IMR-90 (cell line): Measurements from ENCODE around the gene EPHB1. TPM values are rescaled to one million over a fixed set of nuclear protein-coding genes. Genes with fewer than 3 reads are reported as not detected.

Source experiments
- ATAC-seq: fragments of 200-7000 bp; cut with Tn5 transposase; 2 replicates; pipeline ENCODE4 v1.9.1; 2020; ENCODE audit warnings: low read depth, mild to moderate bottlenecking, moderate library complexity
- BruUV-seq: library from RNA; stranded (reverse); fragments of 400-500 nt; replicated peaks from 2 replicates; lab custom pipeline; 2021; lab: Mats Ljungman, UMichigan
- CTCF ChIA-PET: fragments of 300-600 bp; formaldehyde crosslinking; extraction: SDS; loops from one replicate; lab custom pipeline; 2021; ENCODE audit warnings: antibody characterized with exemption; lab: Yijun Ruan, JAX
- POLR2A ChIA-PET: fragments of 300-600 bp; sonication (Branson Sonifier 250); formaldehyde crosslinking; loops from one replicate; lab custom pipeline; 2022; ENCODE audit warnings: antibody characterized with exemption; ENCODE audit not compliant: unreplicated experiment; lab: Charles Lee
- DNase-seq: peaks from one replicate; pipeline ENCODE4 v3.0.0; 2013
- H2AFZ ChIP-seq: replicated peaks from 2 replicates; pipeline ENCODE3; 2013; ENCODE audit warnings: low read length, mild to moderate bottlenecking; ENCODE audit not compliant: poor library complexity
- H2AK5ac ChIP-seq: 2 replicates; pipeline ENCODE4 v1.6.1; 2013; ENCODE audit warnings: low read depth, low read length, inconsistent platforms
- H2AK9ac ChIP-seq: replicated peaks from 2 replicates; pipeline ENCODE3; 2013; ENCODE audit warnings: mild to moderate bottlenecking, low read depth, low read length, moderate library complexity; ENCODE audit not compliant: poor library complexity
- H2BK120ac ChIP-seq: 2 replicates; pipeline ENCODE4 v1.6.1; 2013; ENCODE audit warnings: low read depth, low read length, inconsistent platforms
- H2BK15ac ChIP-seq: 3 replicates; pipeline ENCODE4 v1.6.1; 2013; ENCODE audit warnings: low read depth, low read length, inconsistent platforms
- H2BK20ac ChIP-seq: 2 replicates; pipeline ENCODE4 v1.6.1; 2013; ENCODE audit warnings: low read depth, mild to moderate bottlenecking, inconsistent platforms, low read length, moderate library complexity
- H2BK5ac ChIP-seq: 2 replicates; pipeline ENCODE4 v1.6.1; 2013; ENCODE audit warnings: mild to moderate bottlenecking, low read depth, low read length, inconsistent platforms; ENCODE audit not compliant: poor library complexity, severe bottlenecking
- H3K14ac ChIP-seq: replicated peaks from 2 replicates; pipeline ENCODE4 v1.6.1; 2013; ENCODE audit warnings: low read depth, low read length, inconsistent platforms
- H3K18ac ChIP-seq: 2 replicates; pipeline ENCODE4 v1.6.1; 2013; ENCODE audit warnings: low read depth, low read length, control low read depth
- H3K23ac ChIP-seq: 2 replicates; pipeline ENCODE4 v1.6.1; 2013; ENCODE audit warnings: low read depth, low read length, inconsistent platforms
- H3K27ac ChIP-seq: 2 replicates; pipeline ENCODE4 v1.5.1; 2013; ENCODE audit warnings: mild to moderate bottlenecking, control low read depth, low read length; ENCODE audit not compliant: insufficient read depth
- H3K27me3 ChIP-seq: 2 replicates; pipeline ENCODE4 v1.6.1; 2013; ENCODE audit warnings: low read length; ENCODE audit not compliant: control insufficient read depth, insufficient read depth
- H3K36me3 ChIP-seq: 2 replicates; pipeline ENCODE4 v1.6.1; 2013; ENCODE audit warnings: low read length, mixed read lengths; ENCODE audit not compliant: control insufficient read depth, insufficient read depth
- H3K4ac ChIP-seq: 2 replicates; pipeline ENCODE4 v1.6.1; 2013; ENCODE audit warnings: low read depth, low read length, inconsistent platforms
- H3K4me1 ChIP-seq: 2 replicates; pipeline ENCODE4 v1.6.1; 2013; ENCODE audit warnings: low read length, mixed read lengths; ENCODE audit not compliant: control insufficient read depth, insufficient read depth
- H3K4me2 ChIP-seq: 2 replicates; pipeline ENCODE4 v1.6.1; 2013; ENCODE audit warnings: low read depth, mild to moderate bottlenecking, control low read depth, low read length, moderate library complexity
- H3K4me3 ChIP-seq: 2 replicates; pipeline ENCODE4 v1.5.1; 2013; ENCODE audit warnings: low read depth, mild to moderate bottlenecking, control low read depth, low read length, moderate library complexity; ENCODE audit not compliant: insufficient read depth
- H3K56ac ChIP-seq: 2 replicates; pipeline ENCODE4 v1.6.1; 2013; ENCODE audit warnings: low read length, inconsistent platforms; ENCODE audit not compliant: insufficient read depth; ENCODE audit errors: extremely low read depth
- H3K79me1 ChIP-seq, 2 experiments: 2 replicates each; pipeline ENCODE4 v1.6.1; 2013; ENCODE audit warnings: low read length in 2 of 2, inconsistent platforms in 1 of 2, low read depth in 1 of 2
- H3K9ac ChIP-seq: 2 replicates; pipeline ENCODE4 v1.6.1; 2013; ENCODE audit warnings: low read depth, low read length, control low read depth
- H3K9me1 ChIP-seq: 2 replicates; pipeline ENCODE4 v1.6.1; 2013; ENCODE audit warnings: low read length, inconsistent platforms; ENCODE audit not compliant: insufficient read depth
- H3K9me3 ChIP-seq: 2 replicates; pipeline ENCODE4 v1.6.1; 2013; ENCODE audit warnings: low read length; ENCODE audit not compliant: control insufficient read depth, insufficient read depth
- H4K20me1 ChIP-seq: 2 replicates; pipeline ENCODE4 v1.6.1; 2013; ENCODE audit warnings: low read length, inconsistent platforms; ENCODE audit not compliant: insufficient read depth
- H4K5ac ChIP-seq: 2 replicates; pipeline ENCODE4 v1.6.1; 2013; ENCODE audit warnings: mild to moderate bottlenecking, low read depth, low read length, control low read depth
- H4K8ac ChIP-seq, 2 experiments: 2 replicates each; pipeline ENCODE4 v1.6.1; 2013; ENCODE audit warnings: low read depth in 2 of 2, low read length in 2 of 2, control low read depth in 1 of 2, inconsistent platforms in 1 of 2
- H4K91ac ChIP-seq: 2 replicates; pipeline ENCODE4 v1.6.1; 2013; ENCODE audit warnings: low read depth, low read length, inconsistent platforms; ENCODE audit not compliant: insufficient read depth
- BHLHE40 ChIP-seq: fragments of 150-350 bp; IDR thresholded peaks from 2 replicates; pipeline ENCODE4 v1.6.1; 2016; ENCODE audit warnings: mild to moderate bottlenecking, low read depth, low read length
- CEBPB ChIP-seq: IDR thresholded peaks from 2 replicates; pipeline ENCODE4 v1.6.1; 2012; ENCODE audit warnings: low read depth, low read length, improper control_type of control experiment
- CHD1 ChIP-seq: IDR thresholded peaks from 2 replicates; pipeline ENCODE4 v1.6.1; 2012; ENCODE audit warnings: low read depth, low read length, improper control_type of control experiment
- CTCF ChIP-seq: conservative IDR thresholded peaks from 2 replicates; pipeline ENCODE4 v1.5.1; 2012; ENCODE audit warnings: mild to moderate bottlenecking, low read depth, low read length, improper control_type of control experiment
- ELK1 ChIP-seq: fragments of 150-350 bp; IDR thresholded peaks from 2 replicates; pipeline ENCODE4 v1.6.1; 2016; ENCODE audit warnings: low read depth, mild to moderate bottlenecking, low read length, moderate library complexity, borderline replicate concordance
- FOS ChIP-seq: fragments of 150-350 bp; IDR thresholded peaks from 2 replicates; pipeline ENCODE4 v1.6.1; 2016; ENCODE audit warnings: low read depth, low read length
- MAFK ChIP-seq: IDR thresholded peaks from 2 replicates; pipeline ENCODE4 v1.6.1; 2012; ENCODE audit warnings: low read depth, low read length, improper control_type of control experiment
- MAZ ChIP-seq: IDR thresholded peaks from 2 replicates; pipeline ENCODE4 v1.6.1; 2012; ENCODE audit warnings: low read depth, mild to moderate bottlenecking, low read length, improper control_type of control experiment, moderate library complexity, borderline replicate concordance
- MXI1 ChIP-seq: IDR thresholded peaks from 2 replicates; pipeline ENCODE4 v1.6.1; 2012; ENCODE audit warnings: low read depth, mild to moderate bottlenecking, low read length, moderate library complexity, borderline replicate concordance
- NFE2L2 ChIP-seq: fragments of 150-350 bp; IDR thresholded peaks from 2 replicates; pipeline ENCODE4 v1.6.1; 2016; ENCODE audit warnings: low read depth, mild to moderate bottlenecking, low read length
- POLR2A ChIP-seq: IDR thresholded peaks from 2 replicates; pipeline ENCODE4 v1.6.1; 2012; ENCODE audit warnings: mild to moderate bottlenecking, low read depth, low read length
- RAD21 ChIP-seq: IDR thresholded peaks from 2 replicates; pipeline ENCODE4 v1.6.1; 2012; ENCODE audit warnings: low read length, improper control_type of control experiment
- RCOR1 ChIP-seq: IDR thresholded peaks from 2 replicates; pipeline ENCODE4 v1.6.1; 2012; ENCODE audit warnings: mild to moderate bottlenecking, low read length, improper control_type of control experiment; ENCODE audit not compliant: insufficient replicate concordance
- RFX5 ChIP-seq: IDR thresholded peaks from 2 replicates; pipeline ENCODE4 v1.8.0; 2012; ENCODE audit warnings: low read depth, mild to moderate bottlenecking, low read length, moderate library complexity
- SMC3 ChIP-seq: fragments of 150-350 bp; IDR thresholded peaks from 2 replicates; pipeline ENCODE4 v1.6.1; 2016; ENCODE audit warnings: low read depth, mild to moderate bottlenecking, antibody characterized with exemption, low read length, moderate library complexity
- USF2 ChIP-seq: fragments of 150-350 bp; IDR thresholded peaks from 2 replicates; pipeline ENCODE4 v1.6.1; 2017; ENCODE audit warnings: mild to moderate bottlenecking, antibody characterized with exemption, low read length, low read depth
- WGBS, 2 experiments: methylation state at CpG; one replicate each; pipeline versions ENCODE4 v1.1.5 to v1.1.7; 2013; ENCODE audit warnings: missing lambda C conversion rate in 2 of 2; ENCODE audit not compliant: insufficient read length in 1 of 2; ENCODE audit errors: extremely low coverage in 2 of 2; 5-methylcytosine and 5-hydroxymethylcytosine counted together
- dilution Hi-C: fragments of 300-500 bp; cut with HindIII; formaldehyde crosslinking; loops from one replicate; pipeline ENCODE4 v1.14.3; 2018; ENCODE audit warnings: low sequenced_read_pairs; ENCODE audit not compliant: unreplicated experiment
- in situ Hi-C: fragments of 300-500 bp; cut with MboI; formaldehyde crosslinking; loops from 3 replicates; pipeline ENCODE4 v1.14.3; 2019; ENCODE audit warnings: low sequenced_read_pairs, inconsistent platforms, mixed read lengths
- intact Hi-C: fragments of 100-400 bp; cut with micrococcal nuclease; formaldehyde crosslinking; loops from 2 replicates; pipeline ENCODE4 v1.10.0; 2022
- polyA plus RNA-seq, 3 experiments: library from polyadenylated mRNA; depleted of rRNA; stranded (reverse); fragments of >200 nt; gene quantifications; 2 replicates each; pipeline ENCODE4 v1.2.3, GENCODE V29; 2012; ENCODE audit warnings: low replicate concordance in 1 of 3
- total RNA-seq: library from RNA; depleted of rRNA; stranded (reverse); fragments of >200 nt; gene quantifications from 2 replicates; pipeline ENCODE4 v1.2.3, GENCODE V29; 2012

EPHB1 gene
- total and polyA plus RNA-seq, 2 of the 4 experiments (the other 2 are of a cell fraction), result 0.17 to 0.36 TPM

GRCh38 chr3:135261916-135262315 is 466.9 kb downstream of the EPHB1 start:
- H3K14ac ChIP-seq, result no peak overlapping the region

More at GRCh38 chr3:135261916-135262315, 466.9 kb downstream of the EPHB1 start:
- Histone ChIP-seq H3K9ac (no peak overlapping the region), H4K91ac (no peak overlapping the region), H2AK5ac (no peak overlapping the region), H2BK5ac (no peak overlapping the region), H4K8ac (no peak overlapping the region), H3K4me3 (no peak overlapping the region), H3K79me1 (no peaks in the 10 kb centered on the region), H2BK15ac (no peak overlapping the region), H3K18ac (no peak overlapping the region), H3K4ac (no peak overlapping the region), H2AFZ (no peak overlapping the region), H3K4me1 (no peaks in the 10 kb centered on the region), H3K4me2 (no peak overlapping the region), H3K9me3 (peaks cover 3% of the 10 kb centered on the region), H2BK20ac (no peak overlapping the region), H2BK120ac (no peak overlapping the region), H4K5ac (no peak overlapping the region), H3K27me3 (no peaks in the 10 kb centered on the region), H3K23ac (no peak overlapping the region), H3K9me1 (no peaks in the 10 kb centered on the region), H4K20me1 (no peaks in the 10 kb centered on the region), H3K36me3 (no peaks in the 10 kb centered on the region), H2AK9ac (no peak overlapping the region), H3K56ac (no peak overlapping the region), H3K27ac (no peak overlapping the region)
- no CpG with 5 or more reads among the region's 1 CpG for WGBS, 2 experiments
- dilution Hi-C loops (no loop called here), intact Hi-C loops (no loop called here), in situ Hi-C loops (no loop called here)
- ChIA-PET POLR2A (no interaction called here), CTCF (no interaction called here)
- ATAC-seq, result no peak
- no peak for TF ChIP-seq RCOR1
- no peak for TF ChIP-seq BHLHE40
- no peak for TF ChIP-seq SMC3
- no peak for TF ChIP-seq RFX5
- TF ChIP-seq FOS, result no peak
- no peak for TF ChIP-seq ELK1
- TF ChIP-seq USF2, result no peak
- no peak for TF ChIP-seq CEBPB
- TF ChIP-seq MAFK, result no peak
- TF ChIP-seq CTCF, result no peak
- no peak for TF ChIP-seq RAD21
- TF ChIP-seq NFE2L2, result no peak
- no peak for TF ChIP-seq MAZ
- no peak for TF ChIP-seq POLR2A
- no peak for TF ChIP-seq MXI1
- TF ChIP-seq CHD1, result no peak
- DNase-seq, result no peak
- BruUV-seq, result no TSS peak
